Mesothelial cell of epicardium (in vitro differentiated cells): ENCODE data around the gene SLCO2A1. TPM values are rescaled to one million over a fixed set of nuclear protein-coding genes. Genes with fewer than 3 reads are reported as not detected.
"Not testable (repeated sequence)": the region's sequence is repeated elsewhere in the genome, so short reads cannot be mapped to it uniquely, and the experiment has no call there.

Source experiments
- DNase-seq, 2 experiments: peaks; one replicate each; pipeline ENCODE4 v3.0.0; 2021; ENCODE audit warnings: low spot score in 2 of 2; ENCODE audit not compliant: unreplicated experiment in 2 of 2
- H3K27ac Mint-ChIP-seq: 2 replicates; pipeline ENCODE4 v1.8.0; 2021; ENCODE audit warnings: mixed read lengths
- H3K27me3 Mint-ChIP-seq: 2 replicates; pipeline ENCODE4 v1.8.0; 2021; ENCODE audit warnings: low read depth, mixed read lengths
- H3K36me3 Mint-ChIP-seq: 2 replicates; pipeline ENCODE4 v1.8.0; 2021; ENCODE audit warnings: mixed read lengths
- H3K4me1 Mint-ChIP-seq: 2 replicates; pipeline ENCODE4 v1.8.0; 2021; ENCODE audit warnings: mixed read lengths
- H3K4me3 Mint-ChIP-seq: 2 replicates; pipeline ENCODE4 v1.8.0; 2021; ENCODE audit warnings: mild to moderate bottlenecking, moderate library complexity, mixed read lengths
- H3K9me3 Mint-ChIP-seq: 2 replicates; pipeline ENCODE4 v1.8.0; 2021; ENCODE audit warnings: mixed read lengths
- total RNA-seq: library from RNA; stranded (reverse); gene quantifications from 3 replicates; pipeline ENCODE4 v1.2.1, GENCODE V29; 2021
- TF ChIP-seq, protein P1 (sequence below): fragments of 200-600 bp; sonication (generic); IDR thresholded peaks from one replicate; pipeline ENCODE4 v1.5.0; 2021; ENCODE audit warnings: antibody characterized with exemption; ENCODE audit not compliant: unreplicated experiment

The SLCO2A1 gene
- total RNA-seq, 1 donor from 2014 or later: 24.1 TPM

GRCh38 chr3:134072881-134073582 lies 43.3 kb upstream of the SLCO2A1 start:
- no peak overlapping the region for H3K27ac Mint-ChIP-seq
- no peaks in the 10 kb centered on the region for H3K36me3 Mint-ChIP-seq
- peak in 1 of 2 experiments; percentile 33 for DNase-seq
- TF ChIP-seq, protein P1, sequence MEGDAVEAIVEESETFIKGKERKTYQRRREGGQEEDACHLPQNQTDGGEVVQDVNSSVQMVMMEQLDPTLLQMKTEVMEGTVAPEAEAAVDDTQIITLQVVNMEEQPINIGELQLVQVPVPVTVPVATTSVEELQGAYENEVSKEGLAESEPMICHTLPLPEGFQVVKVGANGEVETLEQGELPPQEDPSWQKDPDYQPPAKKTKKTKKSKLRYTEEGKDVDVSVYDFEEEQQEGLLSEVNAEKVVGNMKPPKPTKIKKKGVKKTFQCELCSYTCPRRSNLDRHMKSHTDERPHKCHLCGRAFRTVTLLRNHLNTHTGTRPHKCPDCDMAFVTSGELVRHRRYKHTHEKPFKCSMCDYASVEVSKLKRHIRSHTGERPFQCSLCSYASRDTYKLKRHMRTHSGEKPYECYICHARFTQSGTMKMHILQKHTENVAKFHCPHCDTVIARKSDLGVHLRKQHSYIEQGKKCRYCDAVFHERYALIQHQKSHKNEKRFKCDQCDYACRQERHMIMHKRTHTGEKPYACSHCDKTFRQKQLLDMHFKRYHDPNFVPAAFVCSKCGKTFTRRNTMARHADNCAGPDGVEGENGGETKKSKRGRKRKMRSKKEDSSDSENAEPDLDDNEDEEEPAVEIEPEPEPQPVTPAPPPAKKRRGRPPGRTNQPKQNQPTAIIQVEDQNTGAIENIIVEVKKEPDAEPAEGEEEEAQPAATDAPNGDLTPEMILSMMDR: no peak
- H3K9me3 Mint-ChIP-seq: no peaks in the 10 kb centered on the region
- no peaks in the 10 kb centered on the region for H3K27me3 Mint-ChIP-seq
- no peak overlapping the region for H3K4me3 Mint-ChIP-seq
- peaks cover 3% of the 10 kb centered on the region for H3K4me1 Mint-ChIP-seq

DNA sequence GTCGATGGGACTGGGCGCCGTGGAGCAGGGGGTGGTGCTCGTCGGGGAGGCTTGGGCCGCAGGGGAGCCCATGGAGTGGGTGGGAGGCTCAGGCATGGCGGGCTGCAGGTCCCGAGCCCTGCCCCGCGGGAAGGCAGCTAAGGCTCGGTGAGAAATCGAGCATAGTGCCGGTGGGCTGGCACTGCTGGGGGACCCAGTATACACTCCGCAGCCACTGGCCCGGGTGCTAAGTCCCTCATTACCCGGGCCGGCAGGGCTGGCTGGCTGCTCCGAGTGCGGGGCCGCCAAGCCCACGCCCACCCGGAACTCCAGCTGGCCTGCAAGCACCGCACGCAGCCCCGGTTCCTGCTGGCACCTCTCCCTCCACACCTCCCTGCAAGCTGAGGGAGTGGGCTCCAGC lies 40.6 kb upstream of the SLCO2A1 start:
- not testable (repeated sequence) for H3K27ac Mint-ChIP-seq, H3K36me3 Mint-ChIP-seq, H3K9me3 Mint-ChIP-seq, DNase-seq, H3K4me3 Mint-ChIP-seq, H3K4me1 Mint-ChIP-seq, H3K27me3 Mint-ChIP-seq

GRCh38 chr3:134068429-134068828 lies 38.7 kb upstream of the SLCO2A1 start:
- peak in 1 of 2 experiments; percentile 11 for DNase-seq
- Mint-ChIP-seq H3K27ac (no peak overlapping the region), H3K27me3 (no peaks in the 10 kb centered on the region), H3K4me3 (no peak overlapping the region), H3K9me3 (no peaks in the 10 kb centered on the region), H3K36me3 (no peaks in the 10 kb centered on the region), H3K4me1 (peaks cover 3% of the 10 kb centered on the region)
- TF ChIP-seq, protein P1: no peak

GRCh38 chr3:134067531-134068161 lies 37.9 kb upstream of the SLCO2A1 start:
- Mint-ChIP-seq H3K27me3 (no peaks in the 10 kb centered on the region), H3K9me3 (no peaks in the 10 kb centered on the region), H3K4me1 (peaks cover 3% of the 10 kb centered on the region), H3K36me3 (no peaks in the 10 kb centered on the region), H3K27ac (no peak overlapping the region), H3K4me3 (no peak overlapping the region)
- peak in 1 of 2 experiments; percentile 28 for DNase-seq
- TF ChIP-seq, protein P1: no peak

GRCh38 chr3:134066651-134067530 lies 37.2 kb upstream of the SLCO2A1 start:
- Mint-ChIP-seq H3K4me1 (peaks cover 3% of the 10 kb centered on the region), H3K9me3 (no peaks in the 10 kb centered on the region), H3K36me3 (no peaks in the 10 kb centered on the region), H3K27ac (no peak overlapping the region), H3K27me3 (no peaks in the 10 kb centered on the region), H3K4me3 (no peak overlapping the region)
- DNase-seq: peak in 1 of 2 experiments; percentile 21
- TF ChIP-seq, protein P1: no peak
